Measurements from ENCODE around the gene MYBPC1. TPM values are rescaled to one million over a fixed set of nuclear protein-coding genes. Genes with fewer than 3 reads are reported as not detected.

MYBPC1 gene
- total and polyA plus RNA-seq, 2 of the 13 experiments (the other 11 are each of a cell fraction or from before 2014, with no cell fraction given), result 0.31 to 0.53 TPM

DNA sequence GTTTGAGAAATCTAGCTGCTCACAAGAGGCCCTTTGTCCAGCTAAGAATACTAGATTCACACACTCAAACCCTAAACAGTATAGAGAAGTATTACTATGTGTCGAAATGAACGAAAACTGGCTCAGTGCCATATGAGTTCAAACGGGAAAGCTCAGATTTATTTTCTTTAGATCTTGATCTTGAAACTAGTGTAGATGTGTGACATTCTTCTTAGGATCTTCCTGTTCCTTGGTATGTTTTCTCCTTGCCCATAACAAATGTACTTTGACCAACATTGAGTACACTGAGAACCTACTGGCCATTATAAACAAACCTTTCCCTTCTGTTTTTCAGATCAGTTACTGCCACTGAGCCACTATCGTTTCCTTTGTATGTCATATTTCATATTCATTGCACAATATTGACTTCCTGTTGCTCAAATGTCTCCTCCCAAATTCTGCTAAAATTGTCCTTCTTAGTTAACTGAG is 21.3 kb downstream of the MYBPC1 start:
- H3K36me3 ChIP-seq (replicated peaks in 1 of 2; ENCODE audit: control insufficient read depth in 1 of 2, insufficient read depth in 2 of 2, low read length in 2 of 2), result no peaks in the 10 kb centered on the region
- H3K27ac ChIP-seq (ENCODE audit: extremely low read length, insufficient read depth, low read length), result peak overlapping the region; percentile 74
- ATAC-seq, result peak; percentile 68
- peaks cover 78% of the 10 kb centered on the region for H3K4me1 ChIP-seq (ENCODE audit: insufficient read depth, low read length)
- ChIA-PET CTCF (ENCODE audit: low intra/inter-chr PET ratio, low total read pairs) (no interaction called here), POLR2A (interaction anchor here (0.7 to 2.6 kb wide), 13 partner anchors 9 to 130 kb away, joined by 3 to 35 read pairs (median 4); partner anchors contain the start of gene CHPT1)
- in situ Hi-C loops (cut with HindIII; ENCODE audit: extremely low pct_ligation_motif_present, low pct_unique_long_range_greater_than_20kb), result no loop called here
- no peaks in the 10 kb centered on the region for H3K27me3 ChIP-seq (ENCODE audit: control insufficient read depth in 1 of 2, insufficient read depth in 2 of 2, low read length in 2 of 2)
- H3K79me2 ChIP-seq (ENCODE audit: insufficient read depth, low read length), result no peaks in the 10 kb centered on the region
- H3K9ac ChIP-seq (ENCODE audit: insufficient read depth, low read depth, low read length), result peak overlapping the region; percentile 53
- peak overlapping the region; percentile 62 for H3K4me2 ChIP-seq (ENCODE audit: low read depth, low read length)
- H2AFZ ChIP-seq (ENCODE audit: low read length), result peak overlapping the region; percentile 55
- DNase-seq (ENCODE audit: low spot score), result peak; percentile 86
- WGBS (ENCODE audit: low lambda C conversion rate), result 6% methylated on average over 4 of the region's 4 CpGs
- no TSS peak for BruUV-seq (replicated peaks)
- H3K4me3 ChIP-seq (replicated peaks in 1 of 3; ENCODE audit: insufficient read depth in 1 of 3, low read depth in 2 of 3, low read length in 3 of 3), result peak overlapping the region in 2 of 3 experiments; percentile 26 to 35; a peak in 4 of 6 replicates
- H4K20me1 ChIP-seq (ENCODE audit: insufficient read depth, low read length), result no peaks in the 10 kb centered on the region
- intact Hi-C loops (cut with micrococcal nuclease; ENCODE audit: unreplicated experiment), result loop anchor here (5.0 kb wide), 3 partner anchors 36 to 96 kb away; partner anchors contain the start of gene CHPT1
- FAIRE-seq, result no peak
- H3K9me3 ChIP-seq (ENCODE audit: low read length), result no peaks in the 10 kb centered on the region
- TF ChIP-seq MTF1 (CRISPR knock-in tag; IDR thresholded peaks at IDR 0.05) (no peak), GFI1 (CRISPR knock-in tag; IDR thresholded peaks at IDR 0.05; ENCODE audit: borderline replicate concordance) (peak; percentile 88), GATAD1 (CRISPR knock-in tag; IDR thresholded peaks at IDR 0.05) (0 out of 2 replicates have a peak, but pooled peaks have one; percentile 29), ASH2L (IDR thresholded peaks at IDR 0.05; ENCODE audit: insufficient read length, low read depth, low read length) (peak; percentile 47), ZNF503 (CRISPR knock-in tag; IDR thresholded peaks at IDR 0.05) (0 out of 2 replicates have a peak, but pooled peaks have one; percentile 52), ZNF264 (CRISPR knock-in tag; IDR thresholded peaks at IDR 0.05) (0 out of 2 replicates have a peak, but pooled peaks have one; percentile 24), TEF (CRISPR knock-in tag; IDR thresholded peaks at IDR 0.05) (no peak), TAF1 (CRISPR knock-in tag; IDR thresholded peaks at IDR 0.05) (0 out of 2 replicates have a peak, but pooled peaks have one; percentile 14), ZNF567 (CRISPR knock-in tag; IDR thresholded peaks at IDR 0.05; ENCODE audit: borderline replicate concordance) (no peak), SALL1 (CRISPR knock-in tag; IDR thresholded peaks at IDR 0.05) (peak; percentile 76; the same call in 1 of the 2 replicates), MEIS1 (CRISPR knock-in tag; IDR thresholded peaks at IDR 0.05; ENCODE audit: borderline replicate concordance) (no peak), ZSCAN30 (CRISPR knock-in tag; IDR thresholded peaks at IDR 0.05) (no peak), AGO2 (optimal IDR thresholded peaks at IDR 0.05; ENCODE audit: low read depth, low read length) (no peak), NR2F2 (IDR thresholded peaks at IDR 0.05; ENCODE audit: borderline replicate concordance, low read depth) (no peak; the same call in 1 of the 2 replicates), ATF7-NPFF (CRISPR knock-in tag; IDR thresholded peaks at IDR 0.05; ENCODE audit: low read depth) (no peak), GATAD2A (CRISPR knock-in tag; IDR thresholded peaks at IDR 0.05) (peak; percentile 90), RAD21 (CRISPR knock-in tag; IDR thresholded peaks at IDR 0.05) (no peak), FOXA3 (CRISPR knock-in tag; IDR thresholded peaks at IDR 0.05) (peak; percentile 85), ZMYM2 (CRISPR knock-in tag; IDR thresholded peaks at IDR 0.05) (0 out of 2 replicates have a peak, but pooled peaks have one; percentile 29)
- TF ChIP-seq, protein P1, sequence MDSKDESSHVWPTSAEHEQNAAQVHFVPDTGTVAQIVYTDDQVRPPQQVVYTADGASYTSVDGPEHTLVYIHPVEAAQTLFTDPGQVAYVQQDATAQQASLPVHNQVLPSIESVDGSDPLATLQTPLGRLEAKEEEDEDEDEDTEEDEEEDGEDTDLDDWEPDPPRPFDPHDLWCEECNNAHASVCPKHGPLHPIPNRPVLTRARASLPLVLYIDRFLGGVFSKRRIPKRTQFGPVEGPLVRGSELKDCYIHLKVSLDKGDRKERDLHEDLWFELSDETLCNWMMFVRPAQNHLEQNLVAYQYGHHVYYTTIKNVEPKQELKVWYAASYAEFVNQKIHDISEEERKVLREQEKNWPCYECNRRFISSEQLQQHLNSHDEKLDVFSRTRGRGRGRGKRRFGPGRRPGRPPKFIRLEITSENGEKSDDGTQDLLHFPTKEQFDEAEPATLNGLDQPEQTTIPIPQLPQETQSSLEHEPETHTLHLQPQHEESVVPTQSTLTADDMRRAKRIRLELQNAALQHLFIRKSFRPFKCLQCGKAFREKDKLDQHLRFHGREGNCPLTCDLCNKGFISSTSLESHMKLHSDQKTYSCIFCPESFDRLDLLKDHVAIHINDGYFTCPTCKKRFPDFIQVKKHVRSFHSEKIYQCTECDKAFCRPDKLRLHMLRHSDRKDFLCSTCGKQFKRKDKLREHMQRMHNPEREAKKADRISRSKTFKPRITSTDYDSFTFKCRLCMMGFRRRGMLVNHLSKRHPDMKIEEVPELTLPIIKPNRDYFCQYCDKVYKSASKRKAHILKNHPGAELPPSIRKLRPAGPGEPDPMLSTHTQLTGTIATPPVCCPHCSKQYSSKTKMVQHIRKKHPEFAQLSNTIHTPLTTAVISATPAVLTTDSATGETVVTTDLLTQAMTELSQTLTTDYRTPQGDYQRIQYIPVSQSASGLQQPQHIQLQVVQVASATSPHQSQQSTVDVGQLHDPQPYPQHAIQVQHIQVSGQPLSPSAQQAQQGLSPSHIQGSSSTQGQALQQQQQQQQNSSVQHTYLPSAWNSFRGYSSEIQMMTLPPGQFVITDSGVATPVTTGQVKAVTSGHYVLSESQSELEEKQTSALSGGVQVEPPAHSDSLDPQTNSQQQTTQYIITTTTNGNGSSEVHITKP (CRISPR knock-in tag; IDR thresholded peaks at IDR 0.05; ENCODE audit: low read depth), result no peak
